Mucosa of stomach (tissue), 1 donor: ENCODE measurements around the gene PCSK5.
"Not testable (repeated sequence)": the region's sequence is repeated elsewhere in the genome, so short reads cannot be mapped to it uniquely, and the experiment has no call there.

Experiments
- H3K27me3 ChIP-seq: one replicate; pipeline ENCODE4 v1.7.0; 2013; ENCODE audit warnings: mild to moderate bottlenecking, low read length; ENCODE audit not compliant: control insufficient read depth, insufficient read depth
- H3K36me3 ChIP-seq: one replicate; pipeline ENCODE4 v1.7.0; 2013; ENCODE audit warnings: low read length; ENCODE audit not compliant: control insufficient read depth, insufficient read depth
- H3K4me1 ChIP-seq: one replicate; pipeline ENCODE4 v1.7.0; 2013; ENCODE audit warnings: mild to moderate bottlenecking, low read length; ENCODE audit not compliant: control insufficient read depth, insufficient read depth
- H3K4me3 ChIP-seq: one replicate; pipeline ENCODE4 v1.7.0; 2013; ENCODE audit warnings: low read length
- H3K9ac ChIP-seq: one replicate; pipeline ENCODE4 v1.7.0; 2013; ENCODE audit warnings: mild to moderate bottlenecking, low read length, moderate library complexity
- H3K9me3 ChIP-seq: one replicate; pipeline ENCODE4 v1.7.0; 2013; ENCODE audit warnings: mild to moderate bottlenecking, low read length, moderate library complexity; ENCODE audit not compliant: control insufficient read depth
- donor health status: Pancreatic carcinoma.

Gene PCSK5

DNA sequence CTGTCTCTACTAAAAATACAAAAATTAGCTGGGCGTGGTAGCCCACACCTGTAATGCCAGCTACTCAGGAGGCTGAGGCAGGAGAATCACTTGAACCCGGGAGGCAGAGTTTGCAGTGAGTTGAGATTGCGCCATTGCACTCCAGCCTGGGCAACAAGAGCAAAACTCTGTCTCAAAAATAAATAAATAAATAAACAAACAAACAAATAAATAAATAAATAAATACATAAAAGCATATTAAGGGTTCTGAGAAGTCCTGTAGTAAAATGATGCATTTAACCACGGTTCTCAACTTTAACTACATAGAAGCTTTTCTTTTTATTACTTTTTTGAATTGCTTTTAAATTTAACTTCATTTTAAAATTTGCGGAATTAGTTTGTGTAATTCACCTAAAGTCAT lies 190.8 kb downstream of the PCSK5 start:
- H3K4me3 ChIP-seq, H3K36me3 ChIP-seq, H3K9me3 ChIP-seq, H3K9ac ChIP-seq, H3K27me3 ChIP-seq, H3K4me1 ChIP-seq: not testable (repeated sequence)

DNA sequence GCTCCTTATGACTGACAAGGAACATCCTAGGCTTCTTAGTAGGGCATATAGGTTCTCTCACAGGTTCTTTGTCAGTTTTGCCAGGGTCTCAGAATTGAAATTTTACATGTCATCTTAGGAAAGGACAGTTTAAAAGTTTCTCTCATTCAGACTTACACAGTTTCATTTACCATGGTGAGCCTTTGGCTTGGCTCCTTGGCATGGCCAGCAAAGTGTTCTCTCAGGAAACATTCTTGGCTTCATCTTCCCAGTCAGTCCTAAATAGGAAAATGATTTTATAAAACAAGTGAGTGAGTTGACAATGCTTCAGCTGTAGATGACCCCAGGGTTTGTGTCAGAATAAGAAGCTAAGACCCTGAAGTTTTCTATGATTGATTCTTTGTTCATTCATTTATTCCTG lies 191.6 kb downstream of the PCSK5 start:
- Histone ChIP-seq H3K36me3 (no peaks in the 10 kb centered on the region), H3K9me3 (no peaks in the 10 kb centered on the region), H3K4me3 (no peak overlapping the region), H3K9ac (no peak overlapping the region), H3K27me3 (no peaks in the 10 kb centered on the region), H3K4me1 (no peaks in the 10 kb centered on the region)

DNA sequence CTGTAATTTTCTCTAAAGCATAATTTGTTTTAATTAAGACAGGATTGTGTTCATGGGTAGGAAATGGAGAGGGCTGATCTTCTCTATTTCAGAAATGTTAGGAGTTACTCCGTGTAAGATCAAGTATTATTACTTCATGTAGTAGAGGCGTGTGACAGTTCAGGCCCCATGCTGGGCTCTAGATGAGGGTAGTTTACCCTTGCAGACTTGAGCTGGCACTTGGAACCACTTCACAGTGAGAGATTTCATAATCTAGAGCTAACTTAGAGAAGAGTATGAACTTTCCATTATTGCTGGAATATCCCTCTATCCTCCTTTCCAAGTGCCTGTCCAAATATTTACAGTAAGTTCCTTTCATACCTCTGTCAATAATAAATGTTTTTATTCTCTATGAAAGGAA lies 195.1 kb downstream of the PCSK5 start:
- Histone ChIP-seq H3K9me3 (no peaks in the 10 kb centered on the region), H3K27me3 (no peaks in the 10 kb centered on the region), H3K36me3 (no peaks in the 10 kb centered on the region), H3K4me1 (no peaks in the 10 kb centered on the region), H3K4me3 (no peak overlapping the region), H3K9ac (no peak overlapping the region)

DNA sequence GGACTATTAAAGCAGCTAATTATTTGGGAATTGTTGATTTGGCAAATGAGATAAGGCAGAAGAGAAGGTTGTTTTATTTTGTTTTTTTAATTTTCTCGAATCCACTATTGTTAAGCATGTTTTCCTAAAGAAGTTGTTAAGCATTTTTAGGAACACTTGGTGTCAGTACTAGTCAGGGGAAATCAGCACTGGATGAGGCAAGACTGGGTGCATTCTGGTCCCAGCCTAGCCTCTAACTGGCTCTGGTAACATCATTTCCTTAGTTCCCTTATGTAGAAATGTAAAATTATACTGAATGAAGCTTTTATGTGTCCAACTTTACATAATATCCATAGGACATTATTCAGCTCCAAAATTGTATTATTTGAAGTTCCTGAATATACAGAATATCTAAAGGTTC lies 196.1 kb downstream of the PCSK5 start:
- H3K9ac ChIP-seq: no peak overlapping the region
- no peaks in the 10 kb centered on the region for H3K27me3 ChIP-seq
- no peaks in the 10 kb centered on the region for H3K36me3 ChIP-seq
- no peaks in the 10 kb centered on the region for H3K9me3 ChIP-seq
- H3K4me1 ChIP-seq: no peaks in the 10 kb centered on the region
- no peak overlapping the region for H3K4me3 ChIP-seq

DNA sequence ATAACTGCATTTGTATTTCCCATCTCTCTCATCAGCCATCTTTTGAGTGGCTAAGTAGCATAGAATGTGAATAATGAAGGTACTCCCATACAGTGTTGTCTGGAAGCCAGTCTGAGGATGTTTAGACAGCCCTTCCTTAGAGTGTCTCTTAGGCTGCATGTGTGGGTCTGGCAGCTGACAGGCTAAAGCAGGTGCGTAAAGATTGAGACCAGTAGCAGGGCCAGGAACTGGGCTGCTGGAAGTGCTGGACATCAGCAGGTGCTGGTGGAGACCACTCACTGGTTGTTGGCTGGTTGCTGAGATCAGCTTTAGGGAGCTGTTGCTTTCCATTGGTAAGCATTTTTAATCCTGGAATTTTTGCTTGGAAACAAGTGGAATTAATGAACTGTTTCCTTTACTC lies 197.5 kb downstream of the PCSK5 start:
- H3K9me3 ChIP-seq: no peaks in the 10 kb centered on the region
- no peaks in the 10 kb centered on the region for H3K36me3 ChIP-seq
- H3K4me1 ChIP-seq: no peaks in the 10 kb centered on the region
- H3K27me3 ChIP-seq: no peaks in the 10 kb centered on the region
- H3K9ac ChIP-seq: no peak overlapping the region
- no peak overlapping the region for H3K4me3 ChIP-seq

DNA sequence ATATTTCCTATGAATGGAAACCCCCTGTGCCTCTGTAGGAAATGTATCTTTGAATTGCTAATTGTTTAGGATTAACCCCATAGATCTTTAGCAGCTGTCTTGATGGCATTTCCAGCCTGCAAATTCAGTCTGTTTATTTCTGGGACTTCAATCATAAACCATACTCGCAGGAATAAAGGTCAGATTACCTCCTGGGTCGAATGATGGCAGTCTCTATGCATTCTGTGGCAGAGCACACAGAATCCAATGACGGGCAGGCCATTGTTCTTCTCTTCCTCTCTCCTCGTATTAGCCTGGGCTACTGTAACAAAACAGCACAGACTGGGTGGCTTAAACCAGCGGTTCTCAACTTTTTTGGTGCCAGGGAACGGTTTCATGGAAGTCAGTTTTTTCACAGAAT lies 199.9 kb downstream of the PCSK5 start:
- H3K4me1 ChIP-seq: no peaks in the 10 kb centered on the region
- no peak overlapping the region for H3K4me3 ChIP-seq
- H3K9me3 ChIP-seq: no peaks in the 10 kb centered on the region
- no peaks in the 10 kb centered on the region for H3K27me3 ChIP-seq
- no peak overlapping the region for H3K9ac ChIP-seq
- no peaks in the 10 kb centered on the region for H3K36me3 ChIP-seq

DNA sequence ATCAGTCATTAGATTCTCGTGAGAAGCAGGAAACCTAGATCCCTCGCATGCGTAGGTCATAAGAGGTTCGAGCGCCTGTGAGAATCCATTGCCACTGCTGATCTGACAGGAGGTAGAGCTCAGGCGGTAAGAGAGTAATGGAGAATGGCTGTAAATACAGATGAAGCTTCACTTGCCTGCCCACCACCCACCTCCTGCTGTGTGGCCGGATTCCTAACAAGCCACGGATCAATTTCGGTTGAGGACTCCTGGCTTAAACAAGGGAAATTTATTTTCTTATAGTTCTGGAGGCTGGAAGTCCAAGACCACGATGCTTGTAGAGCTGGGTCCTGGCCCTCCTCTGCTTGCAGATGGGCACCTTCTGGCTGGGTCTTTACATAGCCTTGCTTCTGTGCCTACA lies 200.4 kb downstream of the PCSK5 start:
- H3K9me3 ChIP-seq: no peaks in the 10 kb centered on the region
- H3K4me3 ChIP-seq: no peak overlapping the region
- H3K4me1 ChIP-seq: no peaks in the 10 kb centered on the region
- no peaks in the 10 kb centered on the region for H3K36me3 ChIP-seq
- no peak overlapping the region for H3K9ac ChIP-seq
- no peaks in the 10 kb centered on the region for H3K27me3 ChIP-seq

DNA sequence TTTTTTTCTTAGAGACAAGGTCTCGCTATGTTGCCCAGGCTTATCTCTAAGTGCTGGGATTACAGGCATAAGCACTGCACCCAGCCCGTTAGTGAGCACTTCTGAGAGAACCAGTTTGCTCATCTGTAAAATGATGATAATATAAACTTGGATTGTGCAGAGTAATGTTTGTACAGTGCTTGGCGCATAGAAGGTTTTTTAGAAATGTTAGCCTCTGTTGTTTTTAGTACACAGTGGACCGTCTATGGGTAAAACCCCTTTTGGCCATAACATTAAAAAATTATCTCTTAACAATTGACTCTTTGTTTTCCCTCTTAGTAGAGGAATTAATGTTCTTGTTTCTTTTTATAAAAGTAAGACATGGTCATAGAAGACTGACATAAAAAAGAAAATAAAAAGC lies 202.1 kb downstream of the PCSK5 start:
- Histone ChIP-seq H3K4me1 (no peaks in the 10 kb centered on the region), H3K9ac (no peak overlapping the region), H3K4me3 (no peak overlapping the region), H3K27me3 (no peaks in the 10 kb centered on the region), H3K9me3 (no peaks in the 10 kb centered on the region), H3K36me3 (no peaks in the 10 kb centered on the region)

DNA sequence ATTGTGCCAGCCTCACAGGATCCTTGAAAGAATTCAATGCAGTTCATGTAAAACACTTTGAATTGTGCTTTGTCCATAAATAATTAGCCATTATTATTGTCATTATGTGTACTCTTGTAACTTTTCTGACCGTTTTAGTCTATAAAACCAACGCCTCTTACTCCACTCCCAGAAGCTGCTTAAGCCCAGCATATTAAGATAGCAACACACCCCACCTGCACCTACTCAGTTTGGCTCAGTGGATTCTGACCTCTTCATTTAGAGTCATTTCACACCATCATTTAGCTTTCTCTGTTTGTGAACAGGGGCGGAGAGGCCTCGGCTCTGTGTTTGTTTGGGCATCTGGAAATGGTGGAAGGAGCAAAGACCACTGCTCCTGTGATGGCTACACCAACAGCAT lies 205.1 kb downstream of the PCSK5 start:
- no peak overlapping the region for H3K4me3 ChIP-seq
- H3K36me3 ChIP-seq: no peaks in the 10 kb centered on the region
- H3K4me1 ChIP-seq: no peaks in the 10 kb centered on the region
- H3K9me3 ChIP-seq: no peaks in the 10 kb centered on the region
- H3K27me3 ChIP-seq: no peaks in the 10 kb centered on the region
- no peak overlapping the region for H3K9ac ChIP-seq

DNA sequence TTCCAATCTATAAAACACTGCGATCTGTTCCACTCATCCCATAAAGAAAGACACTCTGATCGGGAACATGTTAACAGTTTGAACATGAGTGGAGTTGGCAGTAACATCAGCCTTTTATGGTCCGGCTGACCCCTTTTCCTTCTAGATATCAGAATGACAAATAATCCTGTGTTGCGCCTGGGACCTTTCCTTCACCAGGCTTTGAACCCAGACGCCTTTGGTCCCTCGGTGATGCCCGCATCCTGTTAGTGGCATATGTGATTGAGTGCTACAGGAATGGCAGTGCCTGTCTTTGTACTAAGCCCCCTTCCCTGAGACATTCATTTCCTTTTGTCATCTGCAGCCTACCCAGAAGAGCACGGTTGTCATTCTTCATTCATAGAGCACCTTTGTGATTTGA lies 209.0 kb downstream of the PCSK5 start:
- H3K9me3 ChIP-seq: no peaks in the 10 kb centered on the region
- no peaks in the 10 kb centered on the region for H3K27me3 ChIP-seq
- H3K4me3 ChIP-seq: no peak overlapping the region
- H3K36me3 ChIP-seq: no peaks in the 10 kb centered on the region
- H3K4me1 ChIP-seq: no peaks in the 10 kb centered on the region
- no peak overlapping the region for H3K9ac ChIP-seq

DNA sequence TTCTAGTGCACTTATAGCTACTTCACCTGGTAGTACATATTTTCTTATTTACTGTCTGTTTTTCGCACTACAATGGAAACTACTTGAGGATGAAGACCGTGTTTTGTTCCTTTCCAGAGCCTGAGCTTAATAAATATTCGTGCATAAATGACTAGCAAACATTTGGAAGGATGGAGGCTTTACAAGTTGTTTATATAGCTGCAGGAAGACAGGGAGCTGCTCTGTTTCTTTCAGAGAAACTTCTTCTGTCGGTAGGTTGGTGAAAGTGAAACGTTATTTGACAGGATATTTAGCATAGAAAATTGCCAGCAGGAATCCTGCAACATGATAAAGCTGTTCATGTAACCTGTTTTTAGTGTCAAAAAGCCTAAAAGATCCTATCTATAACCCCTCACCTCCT lies 210.6 kb downstream of the PCSK5 start:
- Histone ChIP-seq H3K27me3 (no peaks in the 10 kb centered on the region), H3K9ac (no peak overlapping the region), H3K36me3 (no peaks in the 10 kb centered on the region), H3K9me3 (no peaks in the 10 kb centered on the region), H3K4me1 (no peaks in the 10 kb centered on the region), H3K4me3 (no peak overlapping the region)

DNA sequence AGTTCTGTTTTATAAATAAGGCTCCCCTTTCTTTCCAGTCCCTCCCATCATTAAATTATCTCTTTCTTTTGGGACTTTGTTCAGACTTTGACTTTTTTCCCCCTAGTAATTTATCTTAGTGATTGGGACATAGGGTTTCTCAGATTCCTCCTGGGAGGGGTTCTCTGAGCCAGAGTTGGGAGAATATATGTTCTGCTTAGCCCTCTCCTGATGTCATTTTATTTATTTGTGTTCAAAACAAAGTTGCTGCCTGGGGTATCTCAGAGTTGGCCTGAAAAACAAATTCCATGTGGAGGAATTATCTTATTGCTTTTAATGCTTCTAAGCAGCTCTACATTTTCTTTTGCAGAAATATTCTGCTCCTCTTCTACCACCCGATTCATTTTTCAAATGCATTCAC lies 211.0 kb downstream of the PCSK5 start:
- no peaks in the 10 kb centered on the region for H3K9me3 ChIP-seq
- no peaks in the 10 kb centered on the region for H3K4me1 ChIP-seq
- H3K4me3 ChIP-seq: no peak overlapping the region
- H3K36me3 ChIP-seq: no peaks in the 10 kb centered on the region
- H3K27me3 ChIP-seq: no peaks in the 10 kb centered on the region
- H3K9ac ChIP-seq: no peak overlapping the region

DNA sequence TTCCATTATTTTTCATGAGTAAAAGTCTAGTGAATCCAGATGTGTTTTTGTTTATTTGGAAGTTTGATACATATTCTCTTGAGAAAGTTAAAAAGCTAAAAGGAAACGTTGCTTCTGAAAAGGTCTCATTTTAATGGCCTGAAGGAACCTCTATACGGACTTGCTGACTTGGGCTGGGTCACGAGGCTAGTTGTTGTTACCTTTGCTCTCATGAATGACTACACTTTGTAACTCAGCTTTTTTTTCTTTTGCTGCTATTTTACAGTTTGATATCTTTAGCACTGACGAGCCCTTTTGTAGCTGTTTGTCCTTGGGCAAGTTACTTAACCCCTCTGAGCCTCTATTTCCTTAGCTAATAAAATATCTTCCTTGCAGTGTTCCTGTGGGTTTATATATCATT lies 211.5 kb downstream of the PCSK5 start:
- Histone ChIP-seq H3K9ac (no peak overlapping the region), H3K9me3 (no peaks in the 10 kb centered on the region), H3K27me3 (no peaks in the 10 kb centered on the region), H3K4me1 (no peaks in the 10 kb centered on the region), H3K4me3 (no peak overlapping the region), H3K36me3 (no peaks in the 10 kb centered on the region)
